HepG2 (cell line): ENCODE measurements around the gene HBB. TPM values are rescaled to one million over a fixed set of nuclear protein-coding genes. Genes with fewer than 3 reads are reported as not detected.

ENCODE experiments used
- ATAC-seq: fragments of 200-7000 bp; cut with Tn5 transposase; 3 replicates; pipeline ENCODE4 v1.9.1; 2020; ENCODE audit warnings: mild to moderate bottlenecking, moderate library complexity
- Bru-seq: library from RNA; stranded (reverse); fragments of 400-500 nt; gene quantifications from one replicate; lab custom pipeline; 2021; lab: Mats Ljungman, UMichigan
- BruChase-seq, 2 experiments: library from RNA; stranded (reverse); fragments of 400-500 nt; gene quantifications; one replicate each; lab custom pipeline; 2021; lab: Mats Ljungman, UMichigan
- BruUV-seq: library from RNA; stranded (reverse); fragments of 400-500 nt; replicated peaks from 2 replicates; lab custom pipeline; 2021; lab: Mats Ljungman, UMichigan
- CTCF ChIA-PET: fragments of 300-600 bp; formaldehyde crosslinking; extraction: SDS; loops from one replicate; lab custom pipeline; 2021; ENCODE audit warnings: low total read pairs, inconsistent platforms, low intra/inter-chr PET ratio; lab: Yijun Ruan, JAX
- POLR2A ChIA-PET: fragments of 350-600 bp; sonication (Branson Sonifier 250); formaldehyde crosslinking; loops from one replicate; lab custom pipeline; 2020; ENCODE audit warnings: antibody characterized with exemption, inconsistent platforms; lab: Yijun Ruan, JAX
- DNase-seq: peaks from one replicate; pipeline ENCODE4 v3.0.0-alpha.2; 2015; ENCODE audit warnings: low spot score
- FAIRE-seq: peaks from 3 replicates; lab custom pipeline; 2011; peaks lifted over from hg19 to GRCh38; lab: Jason Lieb, UNC
- H2AFZ ChIP-seq: one replicate; pipeline ENCODE4 v1.6.1; 2011; ENCODE audit warnings: low read length, inconsistent platforms
- H3K27ac ChIP-seq: fragments of 300-600 bp; 3 replicates; pipeline ENCODE4 v1.8.0; 2011; ENCODE audit warnings: mixed run types, mild to moderate bottlenecking, mixed read lengths, low read length, inconsistent platforms; ENCODE audit not compliant: insufficient read depth; ENCODE audit errors: extremely low read length
- H3K27me3 ChIP-seq, 2 experiments: fragments of 200-600 bp in 1 of 2; 2 replicates in 1 of 2; 3 replicates in 1 of 2; pipeline versions ENCODE4 v1.6.0 to v1.8.0; 2011; ENCODE audit warnings: low read length in 2 of 2, mild to moderate bottlenecking in 2 of 2, moderate library complexity in 2 of 2, inconsistent platforms in 1 of 2; ENCODE audit not compliant: insufficient read depth in 2 of 2, control insufficient read depth in 1 of 2
- H3K36me3 ChIP-seq, 2 experiments: fragments of 200-600 bp in 1 of 2; replicated peaks in 1 of 2; 2 replicates in 1 of 2; 3 replicates in 1 of 2; pipeline versions ENCODE4 v1.5.1 to v1.8.0; 2011; ENCODE audit warnings: low read length in 2 of 2, inconsistent platforms in 1 of 2; ENCODE audit not compliant: insufficient read depth in 2 of 2, control insufficient read depth in 1 of 2
- H3K4me1 ChIP-seq: 2 replicates; pipeline ENCODE4 v1.5.1; 2012; ENCODE audit warnings: low read length, inconsistent platforms; ENCODE audit not compliant: insufficient read depth
- H3K4me2 ChIP-seq: 2 replicates; pipeline ENCODE4 v1.6.0; 2011; ENCODE audit warnings: low read depth, low read length, inconsistent platforms
- H3K4me3 ChIP-seq, 3 experiments: fragments of 200-600 bp in 1 of 3; sonication (generic), shearing (Covaris generic) in 1 of 3; replicated peaks in 1 of 3; 2 replicates each; pipeline ENCODE4 v1.5.1; 2011 to 2016; ENCODE audit warnings: low read length in 3 of 3, inconsistent platforms in 2 of 3, low read depth in 2 of 3, mild to moderate bottlenecking in 2 of 3, control low read depth in 1 of 3, mixed read lengths in 1 of 3; ENCODE audit not compliant: insufficient read depth in 1 of 3
- H3K79me2 ChIP-seq: one replicate; pipeline ENCODE4 v1.6.1; 2011; ENCODE audit warnings: low read length, inconsistent platforms; ENCODE audit not compliant: insufficient read depth
- H3K9ac ChIP-seq: 2 replicates; pipeline ENCODE4 v1.6.0; 2011; ENCODE audit warnings: mild to moderate bottlenecking, low read depth, low read length, inconsistent platforms; ENCODE audit not compliant: insufficient read depth
- H3K9me3 ChIP-seq: 2 replicates; pipeline ENCODE4 v1.5.1; 2012; ENCODE audit warnings: mild to moderate bottlenecking, low read length
- H4K20me1 ChIP-seq: 2 replicates; pipeline ENCODE4 v1.6.0; 2011; ENCODE audit warnings: inconsistent platforms, mild to moderate bottlenecking, low read length, moderate library complexity; ENCODE audit not compliant: insufficient read depth
- EZH2 ChIP-seq: conservative IDR thresholded peaks from 2 replicates; pipeline ENCODE4 v1.6.1; 2012; ENCODE audit warnings: mild to moderate bottlenecking, low read depth, low read length, moderate library complexity
- GATAD2A ChIP-seq: IDR thresholded peaks from 2 replicates; pipeline ENCODE4 v1.6.1; 2016
- GMEB2 ChIP-seq: IDR thresholded peaks from 2 replicates; pipeline ENCODE4 v1.6.1; 2016; ENCODE audit warnings: missing biosample characterization, missing genetic modification reagents, low read depth
- HNRNPUL1 ChIP-seq: fragments of 200-400 bp; formaldehyde crosslinking; IDR thresholded peaks from 2 replicates; pipeline ENCODE4 v1.6.1; 2017; ENCODE audit warnings: low read depth, mild to moderate bottlenecking, low read length, moderate library complexity
- MED1 ChIP-seq: sonication (generic); formaldehyde crosslinking; IDR thresholded peaks from 2 replicates; pipeline ENCODE4 v1.4.0; 2020; ENCODE audit warnings: missing genetic modification reagents
- POGK ChIP-seq: sonication (generic); formaldehyde crosslinking; conservative IDR thresholded peaks from 2 replicates; pipeline ENCODE4 v1.8.0; 2022; ENCODE audit warnings: mild to moderate bottlenecking, moderate library complexity, missing genetic modification reagents
- RFX1 ChIP-seq: fragments of 450-650 bp; IDR thresholded peaks from 2 replicates; pipeline ENCODE4 v1.6.1; 2017
- RORA ChIP-seq: sonication (generic); formaldehyde crosslinking; IDR thresholded peaks from 2 replicates; pipeline ENCODE4 v1.5.0; 2020; ENCODE audit warnings: mild to moderate bottlenecking, missing genetic modification reagents, moderate library complexity
- TCF12 ChIP-seq, 2 experiments: fragments of 450-650 bp in 1 of 2; sonication (generic) in 1 of 2; formaldehyde crosslinking in 1 of 2; IDR thresholded peaks; 2 replicates each; pipeline versions ENCODE4 v1.6.1 to v1.8.0; 2017 to 2022; ENCODE audit warnings: antibody characterized with exemption in 1 of 2, mild to moderate bottlenecking in 1 of 2, missing genetic modification reagents in 1 of 2, moderate library complexity in 1 of 2
- ZNF530 ChIP-seq: sonication (generic); formaldehyde crosslinking; IDR thresholded peaks from 2 replicates; pipeline ENCODE4 v1.5.0; 2020; ENCODE audit warnings: low read depth, mild to moderate bottlenecking, missing genetic modification reagents
- ZNF883 ChIP-seq: sonication (generic); formaldehyde crosslinking; IDR thresholded peaks from 2 replicates; pipeline ENCODE4 v1.5.1; 2020; ENCODE audit warnings: mild to moderate bottlenecking, missing genetic modification reagents; ENCODE audit errors: not compliant biosample characterization
- WGBS: methylation state at CpG from one replicate; pipeline ENCODE4 v1.1.6; 2017; ENCODE audit warnings: low lambda C conversion rate; 5-methylcytosine and 5-hydroxymethylcytosine counted together
- in situ Hi-C: cut with HindIII; loops from 2 replicates; pipeline ENCODE4 v1.10.0; 2017; ENCODE audit warnings: low pct_unique_long_range_greater_than_20kb; ENCODE audit not compliant: extremely low pct_ligation_motif_present
- intact Hi-C: fragments of 100-400 bp; cut with micrococcal nuclease; formaldehyde crosslinking; loops from one replicate; pipeline ENCODE4 v1.10.0; 2022; ENCODE audit not compliant: unreplicated experiment
- long read RNA-seq, 2 experiments: library from RNA in 1 of 2; library from polyadenylated mRNA in 1 of 2; stranded (forward) in 1 of 2; unstranded in 1 of 2; transcript quantifications; one replicate each; pipeline ENCODE4 v2.0.0, GENCODE V29; 2019 to 2022
- polyA minus RNA-seq, 3 experiments: library from RNA; depleted of rRNA, polyadenylated mRNA; stranded (reverse); fragments of >200 nt; gene quantifications; 2 replicates each; pipeline ENCODE4 v1.2.3, GENCODE V29; 2011; ENCODE audit warnings: low replicate concordance in 1 of 3
- polyA plus RNA-seq, 8 experiments: library from polyadenylated mRNA; depleted of rRNA in 3 of 8; stranded (reverse) in 7 of 8; unstranded in 1 of 8; fragments of >200 nt; fragmentation: Illumina TruSeq in 4 of 8; extraction: Trizol in 4 of 8; gene quantifications; 2 replicates each; pipeline versions ENCODE4 v1.2.1 to v1.2.3, GENCODE V29; 2011 to 2016; ENCODE audit warnings: low read depth in 4 of 8, missing spikeins in 1 of 8, mixed read lengths in 1 of 8; ENCODE audit not compliant: insufficient read depth in 1 of 8
- total RNA-seq, 5 experiments: library from RNA; depleted of rRNA; stranded (reverse); fragments of >200 nt; fragmentation: Illumina TruSeq; extraction: Trizol; gene quantifications; 2 replicates each; pipeline ENCODE4 v1.2.3, GENCODE V29; 2016; ENCODE audit warnings: low read depth in 1 of 5

HBB gene
- total RNA-seq (2016; rRNA removed; fragmentation: Illumina TruSeq; extraction: Trizol) (not detected in 2 replicates), polyA plus RNA-seq (2011; rRNA removed) (not detected in 2 replicates), polyA minus RNA-seq (2011; rRNA and poly(A)+ RNA removed; ENCODE audit: low replicate concordance) (not detected in 2 replicates), Bru-seq, nascent RNA (not detected), BruChase-seq, experiment 1, labeled RNA remaining after a 6-hour chase (not detected), BruChase-seq, experiment 2, labeled RNA remaining after a 2-hour chase (not detected)
- total RNA-seq (2016; cell fraction: cytosol; rRNA removed; fragmentation: Illumina TruSeq; extraction: Trizol; ENCODE audit: low read depth) = not detected in 2 replicates
- not detected in 2 replicates for total RNA-seq (2016; cell fraction: insoluble cytoplasmic fraction; rRNA removed; fragmentation: Illumina TruSeq; extraction: Trizol)
- total RNA-seq (2016; cell fraction: membrane; rRNA removed; fragmentation: Illumina TruSeq; extraction: Trizol) = not detected in 2 replicates
- total RNA-seq (2016; cell fraction: nucleus; rRNA removed; fragmentation: Illumina TruSeq; extraction: Trizol) = not detected in 2 replicates
- not detected in 2 replicates for polyA plus RNA-seq (2011; cell fraction: cytosol; rRNA removed)
- not detected in 2 replicates for polyA plus RNA-seq (2011; cell fraction: nucleus; rRNA removed)
- polyA plus RNA-seq (2012) = not detected in 2 replicates
- not detected in 2 replicates for polyA plus RNA-seq (2016; cell fraction: cytosol; fragmentation: Illumina TruSeq; extraction: Trizol; ENCODE audit: low read depth)
- not detected in 2 replicates for polyA plus RNA-seq (2016; cell fraction: insoluble cytoplasmic fraction; fragmentation: Illumina TruSeq; extraction: Trizol; ENCODE audit: low read depth)
- polyA plus RNA-seq (2016; cell fraction: membrane; fragmentation: Illumina TruSeq; extraction: Trizol; ENCODE audit: low read depth) = not detected in 2 replicates
- polyA plus RNA-seq (2016; cell fraction: nucleus; fragmentation: Illumina TruSeq; extraction: Trizol; ENCODE audit: insufficient read depth, low read depth) = not detected in 2 replicates
- polyA minus RNA-seq (2011; cell fraction: cytosol; rRNA and poly(A)+ RNA removed) = not detected in 2 replicates
- not detected in 2 replicates for polyA minus RNA-seq (2011; cell fraction: nucleus; rRNA and poly(A)+ RNA removed)
- long read RNA-seq, experiment 1 = 0 reads
- long read RNA-seq, experiment 2 = 0 reads

- BruUV-seq = no TSS peak
- DNase-seq (no peak), FAIRE-seq (no peak), ATAC-seq (no peak)
- TF ChIP-seq GATAD2A (CRISPR knock-in tag) (no peak), GMEB2 (CRISPR knock-in tag) (no peak), HNRNPUL1 (no peak), ZNF883 (CRISPR knock-in tag) (no peak), ZNF530 (no peak), RFX1 (no peak), MED1 (CRISPR knock-in tag) (no peak), TCF12 (IDR thresholded peaks at IDR 0.05) (no peak), TCF12 (CRISPR knock-in tag; IDR thresholded peaks at IDR 0.05) (no peak), EZH2 (no peak), POGK (no peak), RORA (CRISPR knock-in tag) (no peak)
- POLR2A ChIA-PET = no interaction called here
- no peak within 1 kb of the TSS for H3K9ac ChIP-seq
- H2AFZ ChIP-seq = no peak within 1 kb of the TSS
- CTCF ChIA-PET = no interaction called here
- no peaks in the 10 kb centered on the region for H3K4me1 ChIP-seq
- peaks cover 0 to 3% of the 10 kb centered on the region in 2 experiments; a peak in 1 of 5 replicates for H3K27me3 ChIP-seq
- H3K9me3 ChIP-seq = no peaks in the 10 kb centered on the region
- in situ Hi-C loops = no loop called here
- H3K4me3 ChIP-seq = no peak within 1 kb of the TSS
- intact Hi-C loops = no loop called here
- no peaks in the 10 kb centered on the region for H4K20me1 ChIP-seq
- H3K79me2 ChIP-seq = no peaks in the 10 kb centered on the region
- no CpG with 5 or more reads among the region's 3 CpGs for WGBS
- no peak within 1 kb of the TSS for H3K27ac ChIP-seq
- no peak within 1 kb of the TSS for H3K4me2 ChIP-seq
- no peaks in the 10 kb centered on the region for H3K36me3 ChIP-seq
These were observed at the start of gene HBB for GRCh38 chr11:5226732-5227310. Gene HBB, minus strand, starts transcription at chr11:5227071. Its CDS starts 50 bp downstream, at chr11:5227021.
